GM12891 (cell line): Measurements from ENCODE around the gene ZFYVE19. TPM values are rescaled to one million over a fixed set of nuclear protein-coding genes. Genes with fewer than 3 reads are reported as not detected.

Experiments
- DNase-seq: peaks from one replicate; pipeline ENCODE4 v3.0.0; 2011; ENCODE audit warnings: low spot score; ENCODE audit not compliant: insufficient read length
- FAIRE-seq: peaks from 2 replicates; lab custom pipeline; 2011; peaks lifted over from hg19 to GRCh38; lab: Jason Lieb, UNC
- PAX5 ChIP-seq: IDR thresholded peaks from 2 replicates; pipeline ENCODE4 v1.6.1; 2011; ENCODE audit warnings: low read length, moderate library complexity, mild to moderate bottlenecking; ENCODE audit not compliant: insufficient read depth, severe bottlenecking
- POLR2A ChIP-seq: IDR thresholded peaks from 2 replicates; pipeline ENCODE4 v1.6.1; 2011; ENCODE audit warnings: low read depth, low read length, control low read depth
- POLR2AphosphoS5 ChIP-seq: IDR thresholded peaks from 2 replicates; pipeline ENCODE4 v1.6.1; 2011; ENCODE audit warnings: low read depth, low read length, control low read depth
- POU2F2 ChIP-seq: IDR thresholded peaks from 2 replicates; pipeline ENCODE4 v1.6.1; 2011; ENCODE audit warnings: low read depth, mild to moderate bottlenecking, control low read depth, low read length, moderate library complexity
- SPI1 ChIP-seq: IDR thresholded peaks from 2 replicates; pipeline ENCODE4 v1.6.1; 2011; ENCODE audit warnings: low read depth, low read length, control low read depth
- TAF1 ChIP-seq: IDR thresholded peaks from 2 replicates; pipeline ENCODE4 v1.6.1; 2011; ENCODE audit warnings: low read depth, low read length, control low read depth
- polyA plus RNA-seq: library from polyadenylated mRNA; unstranded; fragments of >200 nt; gene quantifications from one replicate; pipeline ENCODE4 v1.2.1, GENCODE V29; 2012; ENCODE audit warnings: low read depth, missing spikeins, inconsistent platforms; ENCODE audit not compliant: missing spikeins

The ZFYVE19 gene
- 20.2 TPM for polyA plus RNA-seq

- DNase-seq = peak; percentile 89
- TF ChIP-seq SPI1 (no peak; the same call in 1 of the 2 replicates), POU2F2 (peak; percentile 74), TAF1 (peak; percentile 75), POLR2A (peak; percentile 88), POLR2AphosphoS5 (peak; percentile 94), PAX5 (peak; percentile 100)
- peak; percentile 97 for FAIRE-seq
Measured at GRCh38 chr15:40807028-40807887, at the start of gene ZFYVE19, which contains the start of gene DNAJC17. Gene ZFYVE19 (plus strand): TSS chr15:40807089. CDS start chr15:40807590, 501 bp downstream. Gene DNAJC17 (minus strand): TSS chr15:40807473. CDS start chr15:40807446, 27 bp downstream.

GRCh38 chr15:40759961-40760360 lies 46.9 kb upstream of the ZFYVE19 start:
- no peak for FAIRE-seq
- no peak for TF ChIP-seq SPI1
- no peak for TF ChIP-seq PAX5
- no peak for TF ChIP-seq POLR2AphosphoS5
- no peak for TF ChIP-seq POU2F2
- no peak for TF ChIP-seq POLR2A
- no peak for TF ChIP-seq TAF1
- DNase-seq = no peak

- DNase-seq = peak; percentile 43
- FAIRE-seq = peak; percentile 83
- TF ChIP-seq SPI1 = peak; percentile 7; the same call in 1 of the 2 replicates
- TF ChIP-seq POU2F2 = 0 out of 2 replicates have a peak, but pooled peaks have one; percentile 18
- no peak for TF ChIP-seq TAF1
- no peak for TF ChIP-seq PAX5
- TF ChIP-seq POLR2A = no peak
- TF ChIP-seq POLR2AphosphoS5 = no peak
Measured at GRCh38 chr15:40762919-40763800, 43.7 kb upstream of the ZFYVE19 start.

GRCh38 chr15:40763801-40764628 lies 42.9 kb upstream of the ZFYVE19 start, which contains the start of gene GCHFR:
Gene GCHFR (plus strand): TSS chr15:40764068. CDS start chr15:40764181, 113 bp downstream.
- DNase-seq = peak; percentile 82
- peak; percentile 95 for FAIRE-seq
- TF ChIP-seq POLR2AphosphoS5 (peak; percentile 64; the same call in 1 of the 2 replicates), PAX5 (peak; percentile 74), SPI1 (no peak)

GRCh38 chr15:40764629-40765103 lies 42.2 kb upstream of the ZFYVE19 start:
- TF ChIP-seq POLR2A = no peak
- TF ChIP-seq TAF1 = no peak
- TF ChIP-seq SPI1 = no peak
- TF ChIP-seq POLR2AphosphoS5 = no peak
- no peak for TF ChIP-seq POU2F2
- no peak for TF ChIP-seq PAX5
- FAIRE-seq = no peak
- DNase-seq = no peak

- FAIRE-seq = no peak
- DNase-seq = no peak
- TF ChIP-seq POLR2AphosphoS5 (no peak), POU2F2 (no peak), SPI1 (no peak), TAF1 (no peak), PAX5 (no peak), POLR2A (no peak)
Measured at GRCh38 chr15:40766194-40766815, 40.6 kb upstream of the ZFYVE19 start.

- TF ChIP-seq POLR2AphosphoS5 (no peak), POU2F2 (no peak), TAF1 (no peak)
- DNase-seq (no peak), FAIRE-seq (no peak)
Measured at GRCh38 chr15:40766906-40767837, 39.7 kb upstream of the ZFYVE19 start.
